ENCODE data around the gene KRT13. TPM values are rescaled to one million over a fixed set of nuclear protein-coding genes. Genes with fewer than 3 reads are reported as not detected.
A peak's percentile ranks its signal among the peaks of the same experiment; 100 is the strongest.

Gene KRT13
- total and polyA plus RNA-seq, 9 of the 15 experiments (the other 6 are each of a cell fraction or from before 2014, with no cell fraction given) = 0.11 to 1.1 (median 0.24) TPM; not detected in 3

DNA sequence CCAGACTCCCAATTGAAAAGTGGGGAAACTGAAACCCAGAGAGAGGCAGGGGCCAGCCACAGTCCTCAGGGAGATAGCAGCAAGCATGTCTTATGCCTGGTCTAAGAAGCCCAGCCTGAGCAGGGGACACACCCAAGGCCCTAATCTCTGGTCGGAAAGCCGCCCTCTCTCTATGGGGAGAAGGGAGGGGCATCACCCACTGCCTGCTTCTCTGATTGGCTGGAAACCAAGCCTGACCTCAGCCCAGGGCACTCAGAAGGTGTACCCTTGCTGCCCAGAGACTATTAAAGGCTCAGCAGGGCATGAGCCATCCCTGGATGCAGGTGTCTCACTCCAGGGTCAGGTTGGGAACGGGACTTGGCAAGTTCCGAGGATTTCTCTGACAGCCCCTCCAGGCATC is 5.7 kb upstream of the KRT13 start (continued):
- TF ChIP-seq, protein P1, sequence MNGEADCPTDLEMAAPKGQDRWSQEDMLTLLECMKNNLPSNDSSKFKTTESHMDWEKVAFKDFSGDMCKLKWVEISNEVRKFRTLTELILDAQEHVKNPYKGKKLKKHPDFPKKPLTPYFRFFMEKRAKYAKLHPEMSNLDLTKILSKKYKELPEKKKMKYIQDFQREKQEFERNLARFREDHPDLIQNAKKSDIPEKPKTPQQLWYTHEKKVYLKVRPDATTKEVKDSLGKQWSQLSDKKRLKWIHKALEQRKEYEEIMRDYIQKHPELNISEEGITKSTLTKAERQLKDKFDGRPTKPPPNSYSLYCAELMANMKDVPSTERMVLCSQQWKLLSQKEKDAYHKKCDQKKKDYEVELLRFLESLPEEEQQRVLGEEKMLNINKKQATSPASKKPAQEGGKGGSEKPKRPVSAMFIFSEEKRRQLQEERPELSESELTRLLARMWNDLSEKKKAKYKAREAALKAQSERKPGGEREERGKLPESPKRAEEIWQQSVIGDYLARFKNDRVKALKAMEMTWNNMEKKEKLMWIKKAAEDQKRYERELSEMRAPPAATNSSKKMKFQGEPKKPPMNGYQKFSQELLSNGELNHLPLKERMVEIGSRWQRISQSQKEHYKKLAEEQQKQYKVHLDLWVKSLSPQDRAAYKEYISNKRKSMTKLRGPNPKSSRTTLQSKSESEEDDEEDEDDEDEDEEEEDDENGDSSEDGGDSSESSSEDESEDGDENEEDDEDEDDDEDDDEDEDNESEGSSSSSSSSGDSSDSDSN (IDR thresholded peaks at IDR 0.05; ENCODE audit: borderline replicate concordance in 1 of 2, low read depth in 2 of 2, low read length in 2 of 2) = 0 out of 4 replicates have a peak, but pooled peaks of 1 of the 2 experiments have one; percentile 32
- TF ChIP-seq CCNT2 (IDR thresholded peaks at IDR 0.05; ENCODE audit: borderline replicate concordance, extremely low read depth, insufficient read length, low read depth, low read length) (no peak), TAF7 (tag; IDR thresholded peaks at IDR 0.05) (no peak), SMARCE1 (IDR thresholded peaks at IDR 0.05) (0 out of 2 replicates have a peak, but pooled peaks have one; percentile 12), ZNF695 (CRISPR knock-in tag; IDR thresholded peaks at IDR 0.05) (no peak), RNF2 (IDR thresholded peaks at IDR 0.05) (no peak), GTF2A2 (tag; IDR thresholded peaks at IDR 0.05) (no peak), ZNF57 (CRISPR knock-in tag; IDR thresholded peaks at IDR 0.05) (no peak), HNRNPH1 (optimal IDR thresholded peaks at IDR 0.05; ENCODE audit: low read depth, low read length) (no peak), MEIS2 (IDR thresholded peaks at IDR 0.05; ENCODE audit: partially characterized antibody) (no peak), CBX8 (IDR thresholded peaks at IDR 0.05; ENCODE audit: borderline replicate concordance, extremely low read depth, low read depth, low read length, poor library complexity, severe bottlenecking) (no peak), SRSF1 (IDR thresholded peaks at IDR 0.05; ENCODE audit: low read depth, low read length) (no peak), ETV6 (IDR thresholded peaks at IDR 0.05; ENCODE audit: borderline replicate concordance in 1 of 2, low read depth in 2 of 2, low read length in 1 of 2) (no peak), ETV6 (CRISPR knock-in tag; IDR thresholded peaks at IDR 0.05; ENCODE audit: borderline replicate concordance) (no peak), CBFA2T3 (IDR thresholded peaks at IDR 0.05) (0 out of 2 replicates have a peak, but pooled peaks have one; percentile 5), CREM (IDR thresholded peaks at IDR 0.05; ENCODE audit: low read depth) (peak; percentile 31; the same call in 1 of the 2 replicates), MTA3 (IDR thresholded peaks at IDR 0.05; ENCODE audit: borderline replicate concordance) (peak; percentile 21; the same call in 1 of the 2 replicates), ZNF133 (CRISPR knock-in tag; IDR thresholded peaks at IDR 0.05) (no peak), NFYB (IDR thresholded peaks at IDR 0.05; ENCODE audit: extremely low read depth, insufficient read length) (peak; percentile 87), SMARCB1 (IDR thresholded peaks at IDR 0.05; ENCODE audit: insufficient read length, low read depth) (no peak), MYNN (IDR thresholded peaks at IDR 0.05) (peak; percentile 64), MYNN (CRISPR knock-in tag; IDR thresholded peaks at IDR 0.05) (no peak), NFXL1 (CRISPR knock-in tag; IDR thresholded peaks at IDR 0.05) (no peak)
- TF ChIP-seq, protein P2, sequence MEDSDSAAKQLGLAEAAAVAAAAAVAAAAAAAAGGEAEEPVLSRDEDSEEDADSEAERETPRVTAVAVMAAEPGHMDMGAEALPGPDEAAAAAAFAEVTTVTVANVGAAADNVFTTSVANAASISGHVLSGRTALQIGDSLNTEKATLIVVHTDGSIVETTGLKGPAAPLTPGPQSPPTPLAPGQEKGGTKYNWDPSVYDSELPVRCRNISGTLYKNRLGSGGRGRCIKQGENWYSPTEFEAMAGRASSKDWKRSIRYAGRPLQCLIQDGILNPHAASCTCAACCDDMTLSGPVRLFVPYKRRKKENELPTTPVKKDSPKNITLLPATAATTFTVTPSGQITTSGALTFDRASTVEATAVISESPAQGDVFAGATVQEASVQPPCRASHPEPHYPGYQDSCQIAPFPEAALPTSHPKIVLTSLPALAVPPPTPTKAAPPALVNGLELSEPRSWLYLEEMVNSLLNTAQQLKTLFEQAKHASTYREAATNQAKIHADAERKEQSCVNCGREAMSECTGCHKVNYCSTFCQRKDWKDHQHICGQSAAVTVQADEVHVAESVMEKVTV (CRISPR knock-in tag; IDR thresholded peaks at IDR 0.05) = no peak
- TF ChIP-seq, protein P3, sequence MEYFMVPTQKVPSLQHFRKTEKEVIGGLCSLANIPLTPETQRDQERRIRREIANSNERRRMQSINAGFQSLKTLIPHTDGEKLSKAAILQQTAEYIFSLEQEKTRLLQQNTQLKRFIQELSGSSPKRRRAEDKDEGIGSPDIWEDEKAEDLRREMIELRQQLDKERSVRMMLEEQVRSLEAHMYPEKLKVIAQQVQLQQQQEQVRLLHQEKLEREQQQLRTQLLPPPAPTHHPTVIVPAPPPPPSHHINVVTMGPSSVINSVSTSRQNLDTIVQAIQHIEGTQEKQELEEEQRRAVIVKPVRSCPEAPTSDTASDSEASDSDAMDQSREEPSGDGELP (CRISPR knock-in tag; IDR thresholded peaks at IDR 0.05; ENCODE audit: borderline replicate concordance) = no peak
